OCI-LY7 (cell line): ENCODE measurements around the gene PM20D2.

Source experiments
- CTCF ChIP-seq: fragments of 200-600 bp; sonication (generic); conservative IDR thresholded peaks from 2 replicates; pipeline ENCODE4 v1.5.1; 2014; ENCODE audit warnings: mild to moderate bottlenecking, antibody characterized with exemption, low read length, moderate library complexity, mixed read lengths
- EZH2phosphoT487 ChIP-seq: fragments of 200-600 bp; sonication (generic); IDR thresholded peaks from 2 replicates; pipeline ENCODE4 v1.6.1; 2018; ENCODE audit warnings: low read depth, borderline replicate concordance, mild to moderate bottlenecking, mixed run types, antibody characterized with exemption, low read length, moderate library complexity, mixed read lengths

DNA sequence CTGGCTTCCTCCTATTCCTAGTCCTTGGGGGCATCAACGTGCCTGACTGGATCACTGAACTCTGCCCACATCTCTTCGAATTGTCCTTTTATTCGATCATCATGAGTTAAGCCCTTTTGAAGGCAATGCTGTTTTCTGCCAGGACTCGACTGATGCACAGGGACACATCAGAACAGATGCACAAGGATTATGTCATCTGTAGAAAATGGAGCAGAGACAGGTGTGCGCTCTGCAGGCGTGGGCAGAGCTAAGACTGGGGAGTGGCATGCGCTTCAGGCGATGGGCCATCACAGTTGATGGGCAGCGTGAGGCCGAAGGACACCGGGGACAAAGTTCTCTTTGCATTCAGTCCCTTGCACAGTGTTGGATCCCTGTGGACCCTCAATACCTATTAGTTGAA, 58.2 kb downstream of the PM20D2 start:
- TF ChIP-seq CTCF, result no peak
- no peak for TF ChIP-seq EZH2phosphoT487
